Fibroblast of lung (primary cell): ENCODE data around the gene NKAIN1.

Experiments used
- EZH2 ChIP-seq: IDR thresholded peaks from 2 replicates; pipeline ENCODE4 v1.5.1; 2012; ENCODE audit warnings: low read length, control low read depth, mild to moderate bottlenecking; ENCODE audit errors: missing control alignments
- TF ChIP-seq, protein P1 (sequence below), 2 donors: IDR thresholded peaks in 1 of 2; conservative IDR thresholded peaks in 1 of 2; 1 replicate in 1 of 2; 2 replicates in 1 of 2; pipeline ENCODE4 v1.5.1; 2011 to 2012; ENCODE audit warnings: low read length in 2 of 2, control low read depth in 1 of 2, inconsistent platforms in 1 of 2, low read depth in 1 of 2, mild to moderate bottlenecking in 1 of 2

DNA sequence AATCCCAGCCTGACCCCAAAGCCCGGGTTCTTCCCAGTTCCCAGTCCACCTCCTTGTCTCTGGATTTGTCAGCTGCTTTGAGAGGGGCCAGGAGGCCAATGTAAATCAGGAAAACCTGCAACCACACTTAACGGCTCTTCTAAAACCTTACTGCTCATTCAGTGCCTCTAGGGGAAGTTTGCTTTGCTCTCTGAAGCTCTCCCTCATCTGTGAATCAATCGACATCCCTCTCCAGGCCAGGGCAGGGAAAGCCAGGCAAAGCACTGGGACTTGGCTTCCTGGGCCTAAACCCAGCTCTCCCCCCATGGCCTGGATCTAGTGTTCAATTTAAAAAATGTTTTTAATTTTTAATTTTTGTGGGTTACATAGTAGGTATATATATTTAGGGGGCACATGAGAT is 9.3 kb downstream of the NKAIN1 start:
- TF ChIP-seq, protein P1, sequence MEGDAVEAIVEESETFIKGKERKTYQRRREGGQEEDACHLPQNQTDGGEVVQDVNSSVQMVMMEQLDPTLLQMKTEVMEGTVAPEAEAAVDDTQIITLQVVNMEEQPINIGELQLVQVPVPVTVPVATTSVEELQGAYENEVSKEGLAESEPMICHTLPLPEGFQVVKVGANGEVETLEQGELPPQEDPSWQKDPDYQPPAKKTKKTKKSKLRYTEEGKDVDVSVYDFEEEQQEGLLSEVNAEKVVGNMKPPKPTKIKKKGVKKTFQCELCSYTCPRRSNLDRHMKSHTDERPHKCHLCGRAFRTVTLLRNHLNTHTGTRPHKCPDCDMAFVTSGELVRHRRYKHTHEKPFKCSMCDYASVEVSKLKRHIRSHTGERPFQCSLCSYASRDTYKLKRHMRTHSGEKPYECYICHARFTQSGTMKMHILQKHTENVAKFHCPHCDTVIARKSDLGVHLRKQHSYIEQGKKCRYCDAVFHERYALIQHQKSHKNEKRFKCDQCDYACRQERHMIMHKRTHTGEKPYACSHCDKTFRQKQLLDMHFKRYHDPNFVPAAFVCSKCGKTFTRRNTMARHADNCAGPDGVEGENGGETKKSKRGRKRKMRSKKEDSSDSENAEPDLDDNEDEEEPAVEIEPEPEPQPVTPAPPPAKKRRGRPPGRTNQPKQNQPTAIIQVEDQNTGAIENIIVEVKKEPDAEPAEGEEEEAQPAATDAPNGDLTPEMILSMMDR (conservative IDR thresholded peaks at IDR 0.05 in 1 of 2, IDR thresholded peaks at IDR 0.05 in 1 of 2; ENCODE audit: low read depth in 1 of 2, low read length in 2 of 2): no peak
- no peak for TF ChIP-seq EZH2
